ENCODE measurements around the gene PDE4B. TPM values are rescaled to one million over a fixed set of nuclear protein-coding genes. Genes with fewer than 3 reads are reported as not detected.
"Not testable (repeated sequence)": the region's sequence is repeated elsewhere in the genome, so short reads cannot be mapped to it uniquely, and the experiment has no call there.

Gene PDE4B
- total RNA-seq, 2 donors from 2014 or later: 14.0 to 17.1 TPM

- intact Hi-C loops (cut with DNase I): no loop called here
- DNase-seq (ENCODE audit: low spot score): no peak
Observed at GRCh38 chr1:66012106-66012784, 219.6 kb downstream of the PDE4B start.

- DNase-seq (ENCODE audit: low spot score): no peak
- intact Hi-C loops (cut with DNase I): no loop called here
Observed at GRCh38 chr1:66013371-66013770, 220.7 kb downstream of the PDE4B start.

GRCh38 chr1:66022904-66023620 lies 230.4 kb downstream of the PDE4B start:
- DNase-seq (ENCODE audit: low spot score): no peak
- intact Hi-C loops (cut with DNase I): no loop called here

GRCh38 chr1:66025188-66025587 lies 232.5 kb downstream of the PDE4B start:
- intact Hi-C loops (cut with DNase I): no loop called here
- DNase-seq (ENCODE audit: low spot score): no peak

GRCh38 chr1:66028035-66028434 lies 235.3 kb downstream of the PDE4B start:
- intact Hi-C loops (cut with DNase I): no loop called here
- peak; percentile 30 for DNase-seq (ENCODE audit: low spot score)

GRCh38 chr1:66033781-66034180 lies 241.1 kb downstream of the PDE4B start:
- no peak for DNase-seq (ENCODE audit: low spot score)
- intact Hi-C loops (cut with DNase I): no loop called here

- intact Hi-C loops (cut with DNase I): no loop called here
- DNase-seq (ENCODE audit: low spot score): no peak
Observed at GRCh38 chr1:66035616-66036245, 243.0 kb downstream of the PDE4B start.

GRCh38 chr1:66041654-66042053 lies 249.0 kb downstream of the PDE4B start:
- intact Hi-C loops (cut with DNase I): no loop called here
- DNase-seq (ENCODE audit: low spot score): no peak

- no peak for DNase-seq (ENCODE audit: low spot score)
- intact Hi-C loops (cut with DNase I): no loop called here
Observed at GRCh38 chr1:66043186-66043585, 250.5 kb downstream of the PDE4B start.

GRCh38 chr1:66044912-66045311 lies 252.2 kb downstream of the PDE4B start:
- DNase-seq (ENCODE audit: low spot score): no peak
- intact Hi-C loops (cut with DNase I): no loop called here

- intact Hi-C loops (cut with DNase I): no loop called here
- DNase-seq (ENCODE audit: low spot score): no peak
Observed at GRCh38 chr1:66046415-66046814, 253.7 kb downstream of the PDE4B start.

- no peak for DNase-seq (ENCODE audit: low spot score)
- intact Hi-C loops (cut with DNase I): no loop called here
Observed at GRCh38 chr1:66048011-66048410, 255.3 kb downstream of the PDE4B start.

GRCh38 chr1:66050123-66050522 lies 257.4 kb downstream of the PDE4B start:
- intact Hi-C loops (cut with DNase I): no loop called here
- DNase-seq (ENCODE audit: low spot score): no peak

- no peak for DNase-seq (ENCODE audit: low spot score)
- intact Hi-C loops (cut with DNase I): no loop called here
Observed at GRCh38 chr1:66050633-66051032, 257.9 kb downstream of the PDE4B start.

- intact Hi-C loops (cut with DNase I): no loop called here
- DNase-seq (ENCODE audit: low spot score): no peak
Observed at GRCh38 chr1:66055092-66055491, 262.4 kb downstream of the PDE4B start.

GRCh38 chr1:66057448-66057847 lies 264.8 kb downstream of the PDE4B start:
- DNase-seq (ENCODE audit: low spot score); intact Hi-C loops (cut with DNase I): not testable (repeated sequence)

- DNase-seq (ENCODE audit: low spot score): peak; percentile 67
- intact Hi-C loops (cut with DNase I): no loop called here
Observed at GRCh38 chr1:66058558-66058957, 265.9 kb downstream of the PDE4B start.

- DNase-seq (ENCODE audit: low spot score); intact Hi-C loops (cut with DNase I): not testable (repeated sequence)
Observed at GRCh38 chr1:66067219-66067618, 274.5 kb downstream of the PDE4B start.

GRCh38 chr1:66069976-66070876 lies 277.5 kb downstream of the PDE4B start:
- intact Hi-C loops (cut with DNase I): no loop called here
- no peak for DNase-seq (ENCODE audit: low spot score)

GRCh38 chr1:66073388-66073787 lies 280.7 kb downstream of the PDE4B start:
- intact Hi-C loops (cut with DNase I): no loop called here
- DNase-seq (ENCODE audit: low spot score): no peak
